ENCODE results near the gene PRUNE1. TPM values are rescaled to one million over a fixed set of nuclear protein-coding genes. Genes with fewer than 3 reads are reported as not detected.

The PRUNE1 gene
- total RNA-seq, 1 donor from 2014 or later = 5.6 TPM

Other genes starting within 250 kb of the PRUNE1 start
- 31.4 and 38.3 TPM in 2 replicates for gene CTSS, start 242.7 kb upstream of the PRUNE1 start, total RNA-seq
- gene CTSK, start 200.2 kb upstream of the PRUNE1 start, total RNA-seq = 0.60 and 0.65 TPM in 2 replicates
- 12.9 and 19.0 TPM in 2 replicates for gene ARNT, start 131.8 kb upstream of the PRUNE1 start, total RNA-seq
- not detected in 2 replicates for gene CTXND2, start 121.3 kb upstream of the PRUNE1 start, total RNA-seq
- 21.1 and 28.6 TPM in 2 replicates for gene SETDB1, start 82.1 kb upstream of the PRUNE1 start, total RNA-seq
- 66.7 and 97.4 TPM in 2 replicates for gene CERS2, start 33.6 kb upstream of the PRUNE1 start, total RNA-seq
- gene ANXA9, start 26.2 kb upstream of the PRUNE1 start, total RNA-seq = not detected in 2 replicates
- gene MINDY1, start 1.5 kb upstream of the PRUNE1 start, total RNA-seq = 7.6 and 9.9 TPM in 2 replicates
- under 0.01 and 0.20 TPM in 2 replicates for gene BNIPL, start 28.1 kb downstream of the PRUNE1 start, total RNA-seq
- gene C1orf56, start 39.3 kb downstream of the PRUNE1 start, total RNA-seq = 0.79 and 0.87 TPM in 2 replicates
- gene CDC42SE1, start 51.2 kb downstream of the PRUNE1 start, total RNA-seq = 40.5 and 54.8 TPM in 2 replicates
- 1.4 and 2.8 TPM in 2 replicates for gene MLLT11, start 51.9 kb downstream of the PRUNE1 start, total RNA-seq
- gene GABPB2, start 62.3 kb downstream of the PRUNE1 start, total RNA-seq = 3.3 and 5.4 TPM in 2 replicates
- 4.8 and 12.7 TPM in 2 replicates for gene SEMA6C, start 138.2 kb downstream of the PRUNE1 start, total RNA-seq
- gene TNFAIP8L2, start 148.2 kb downstream of the PRUNE1 start, total RNA-seq = 0.20 TPM in 1 of 2 replicates, not detected in the other
- 2.0 and 5.0 TPM in 2 replicates for gene LYSMD1, start 157.5 kb downstream of the PRUNE1 start, total RNA-seq
- 16.3 and 26.8 TPM in 2 replicates for gene SCNM1, start 157.7 kb downstream of the PRUNE1 start, total RNA-seq
- gene TMOD4, start 167.5 kb downstream of the PRUNE1 start, total RNA-seq = not detected in 2 replicates
- gene VPS72, start 181.7 kb downstream of the PRUNE1 start, total RNA-seq = 33.6 and 40.5 TPM in 2 replicates
- 30.1 and 39.1 TPM in 2 replicates for gene PIP5K1A, start 190.1 kb downstream of the PRUNE1 start, total RNA-seq
- gene PSMD4, start 246.3 kb downstream of the PRUNE1 start, total RNA-seq = 182 and 185 TPM in 2 replicates